H1 (cell line): ENCODE measurements around the gene CCDC12.

Experiments used
- CBX8 ChIP-seq: fragments of 300-800, 300-1000 bp; sonication (generic); IDR thresholded peaks from 2 replicates; pipeline ENCODE4 v1.7.1; 2016; ENCODE audit warnings: low read depth, low read length, borderline replicate concordance
- CHD7 ChIP-seq: fragments of 300-600 bp; sonication (generic); IDR thresholded peaks from 2 replicates; pipeline ENCODE4 v1.7.1; 2012; ENCODE audit warnings: low read length, moderate library complexity, mild to moderate bottlenecking, inconsistent platforms; ENCODE audit not compliant: insufficient replicate concordance
- CTCF ChIP-seq, 3 experiments: IDR thresholded peaks; 1 replicate in 2 of 3; 2 replicates in 1 of 3; pipeline versions ENCODE4 v1.5.1 to v1.6.1; 2011; ENCODE audit warnings: low read length in 3 of 3, mild to moderate bottlenecking in 3 of 3, inconsistent platforms in 2 of 3, low read depth in 1 of 3, moderate library complexity in 1 of 3; ENCODE audit not compliant: insufficient read depth in 1 of 3; ENCODE audit errors: control extremely low read depth in 1 of 3
- EP300 ChIP-seq, 2 experiments: IDR thresholded peaks; 1 replicate in 1 of 2; 2 replicates in 1 of 2; pipeline ENCODE4 v1.6.1; 2011 to 2012; ENCODE audit warnings: low read depth in 2 of 2, low read length in 2 of 2, mild to moderate bottlenecking in 2 of 2, borderline replicate concordance in 1 of 2, inconsistent platforms in 1 of 2, moderate library complexity in 1 of 2
- FOSL1 ChIP-seq: IDR thresholded peaks from 2 replicates; pipeline ENCODE4 v1.6.1; 2011; ENCODE audit warnings: mild to moderate bottlenecking, low read depth, low read length, moderate library complexity; ENCODE audit not compliant: insufficient read depth
- GABPA ChIP-seq: IDR thresholded peaks from 2 replicates; pipeline ENCODE4 v1.6.1; 2011; ENCODE audit warnings: mild to moderate bottlenecking, low read length, moderate library complexity, borderline replicate concordance; ENCODE audit not compliant: insufficient read depth
- JUN ChIP-seq: IDR thresholded peaks from 2 replicates; pipeline ENCODE4 v1.6.1; 2011; ENCODE audit warnings: low read depth, mild to moderate bottlenecking, improper control_type of control experiment, low read length
- NRF1 ChIP-seq: IDR thresholded peaks from 2 replicates; pipeline ENCODE4 v1.6.1; 2011; ENCODE audit warnings: mild to moderate bottlenecking, low read depth, low read length, improper control_type of control experiment
- POLR2A ChIP-seq, 2 experiments: IDR thresholded peaks; 1 replicate in 1 of 2; 2 replicates in 1 of 2; pipeline ENCODE4 v1.6.1; 2011; ENCODE audit warnings: low read depth in 2 of 2, low read length in 2 of 2, mild to moderate bottlenecking in 2 of 2; ENCODE audit errors: control extremely low read depth in 1 of 2
- USF2 ChIP-seq: IDR thresholded peaks from 2 replicates; pipeline ENCODE4 v1.6.1; 2011; ENCODE audit warnings: low read length, improper control_type of control experiment
- ZNF274 ChIP-seq: IDR thresholded peaks from 2 replicates; pipeline ENCODE4 v1.7.0; 2012; ENCODE audit warnings: low read length, borderline replicate concordance; ENCODE audit errors: extremely low read depth

GRCh38 chr3:46922426-46922825 lies 54.1 kb downstream of the CCDC12 start:
- TF ChIP-seq GABPA = no peak
- TF ChIP-seq CTCF (IDR thresholded peaks at IDR 0.05; ENCODE audit: control extremely low read depth in 1 of 3, insufficient read depth in 1 of 3, low read depth in 1 of 3, low read length in 3 of 3) = no peak
- no peak for TF ChIP-seq CBX8
- TF ChIP-seq POLR2A (IDR thresholded peaks at IDR 0.05; ENCODE audit: control extremely low read depth in 1 of 2, low read depth in 2 of 2, low read length in 2 of 2) = no peak
- TF ChIP-seq ZNF274 = no peak
- TF ChIP-seq JUN = no peak
- no peak for TF ChIP-seq FOSL1
- no peak for TF ChIP-seq EP300 (IDR thresholded peaks at IDR 0.05; ENCODE audit: borderline replicate concordance in 1 of 2, low read depth in 2 of 2, low read length in 2 of 2)
- TF ChIP-seq NRF1 = no peak
- no peak for TF ChIP-seq USF2
- no peak for TF ChIP-seq CHD7
